ENCODE data around the gene TUBB2A.
A peak's percentile ranks its signal among the peaks of the same experiment; 100 is the strongest.
"Not testable (repeated sequence)": the region's sequence is repeated elsewhere in the genome, so short reads cannot be mapped to it uniquely, and the experiment has no call there.

The TUBB2A gene

GRCh38 chr6:3157131-3157933 lies at the start of gene TUBB2A:
Gene TUBB2A (minus strand): TSS chr6:3157544. CDS start chr6:3157463, 81 bp downstream.
- DNase-seq, result peak; percentile 79 to 92 (median 84)

GRCh38 chr6:3206339-3207015 lies 49.1 kb upstream of the TUBB2A start:
- no peak for DNase-seq

GRCh38 chr6:3205913-3206312 lies 48.6 kb upstream of the TUBB2A start:
- DNase-seq, result no peak

- no peak for DNase-seq
Observed at GRCh38 chr6:3204921-3205320, 47.6 kb upstream of the TUBB2A start.

- no peak for DNase-seq
Observed at GRCh38 chr6:3202999-3203696, 45.8 kb upstream of the TUBB2A start.

- no peak for DNase-seq
Observed at GRCh38 chr6:3201388-3201787, 44.0 kb upstream of the TUBB2A start.

GRCh38 chr6:3200682-3201081 lies 43.3 kb upstream of the TUBB2A start:
- DNase-seq, result no peak

- no peak for DNase-seq
Observed at GRCh38 chr6:3199382-3199781, 42.0 kb upstream of the TUBB2A start.

GRCh38 chr6:3197734-3198133 lies 40.4 kb upstream of the TUBB2A start:
- DNase-seq, result not testable (repeated sequence)

- no peak for DNase-seq
Observed at GRCh38 chr6:3196770-3197169, 39.4 kb upstream of the TUBB2A start.

GRCh38 chr6:3195695-3196497 lies 38.6 kb upstream of the TUBB2A start:
- no peak for DNase-seq

GRCh38 chr6:3195420-3195694 lies 38.0 kb upstream of the TUBB2A start:
- no peak for DNase-seq

GRCh38 chr6:3194535-3195419 lies 37.4 kb upstream of the TUBB2A start:
- DNase-seq, result peak in 1 of 6 experiments; percentile 1

GRCh38 chr6:3193102-3193849 lies 35.9 kb upstream of the TUBB2A start:
- no peak for DNase-seq

- no peak for DNase-seq
Observed at GRCh38 chr6:3190779-3191178, 33.4 kb upstream of the TUBB2A start.

- no peak for DNase-seq
Observed at GRCh38 chr6:3190056-3190455, 32.7 kb upstream of the TUBB2A start.

GRCh38 chr6:3189192-3189591 lies 31.8 kb upstream of the TUBB2A start:
- DNase-seq, result not testable (repeated sequence)

- DNase-seq, result no peak
Observed at GRCh38 chr6:3188262-3188661, 30.9 kb upstream of the TUBB2A start.

GRCh38 chr6:3186974-3187382 lies 29.6 kb upstream of the TUBB2A start:
- no peak for DNase-seq

GRCh38 chr6:3183066-3183465 lies 25.7 kb upstream of the TUBB2A start:
- DNase-seq, result no peak

- no peak for DNase-seq
Observed at GRCh38 chr6:3181105-3181504, 23.8 kb upstream of the TUBB2A start.
